Spleen (tissue), 11 donors: ENCODE data around the gene TNFRSF13B. TPM values are rescaled to one million over a fixed set of nuclear protein-coding genes. Genes with fewer than 3 reads are reported as not detected.

Experiments used
- DNase-seq: peaks from one replicate; pipeline ENCODE4 v3.0.0-alpha.2; 2020
- H3K27ac ChIP-seq, 8 donors: fragments of 200-600 bp; sonication (generic) in 7 of 8; 1 replicate in 4 of 8; 2 replicates in 4 of 8; pipeline versions ENCODE4 v1.5.0 to v1.8.0; 2016 to 2021; ENCODE audit warnings: inconsistent platforms in 4 of 8, mild to moderate bottlenecking in 4 of 8, moderate library complexity in 1 of 8
- H3K27me3 ChIP-seq, 7 donors: fragments of 200-600 bp; sonication (generic) in 6 of 7; replicated peaks in 1 of 7; 1 replicate in 4 of 7; 2 replicates in 3 of 7; pipeline versions ENCODE4 v1.5.0 to v1.8.0; 2016 to 2021; ENCODE audit warnings: inconsistent platforms in 3 of 7, mild to moderate bottlenecking in 1 of 7
- H3K36me3 ChIP-seq, 6 donors: fragments of 200-600 bp; sonication (generic) in 5 of 6; 1 replicate in 4 of 6; 2 replicates in 2 of 6; pipeline versions ENCODE4 v1.5.0 to v1.8.0; 2016 to 2021; ENCODE audit warnings: inconsistent platforms in 2 of 6
- H3K4me1 ChIP-seq, 6 donors: fragments of 200-600 bp; sonication (generic) in 5 of 6; 1 replicate in 3 of 6; 2 replicates in 3 of 6; pipeline versions ENCODE4 v1.5.0 to v1.8.0; 2016 to 2021; ENCODE audit warnings: inconsistent platforms in 3 of 6
- H3K4me3 ChIP-seq, 8 donors: fragments of 200-600 bp; sonication (generic) in 7 of 8; 1 replicate in 4 of 8; 2 replicates in 4 of 8; pipeline versions ENCODE4 v1.5.0 to v1.8.0; 2016 to 2021; ENCODE audit warnings: inconsistent platforms in 4 of 8, mild to moderate bottlenecking in 4 of 8, moderate library complexity in 2 of 8
- H3K9me3 ChIP-seq, 8 donors: fragments of 200-600 bp; sonication (generic) in 7 of 8; 1 replicate in 4 of 8; 2 replicates in 4 of 8; pipeline versions ENCODE4 v1.5.0 to v1.8.0; 2016 to 2021; ENCODE audit warnings: inconsistent platforms in 4 of 8
- POLR2A ChIP-seq, 3 donors: fragments of 450-650 bp; IDR thresholded peaks; one replicate each; pipeline ENCODE4 v1.5.1; 2017; ENCODE audit warnings: antibody characterized with exemption in 3 of 3, mild to moderate bottlenecking in 1 of 3
- POLR2AphosphoS5 ChIP-seq, 3 donors: sonication (generic); formaldehyde crosslinking; IDR thresholded peaks; one replicate each; pipeline ENCODE4 v1.5.1; 2017; ENCODE audit warnings: antibody characterized with exemption in 3 of 3
- WGBS, 5 donors: extraction: QIAGEN DNeasy Blood & Tissue Kit in 3 of 5; methylation state at CpG; one replicate each; pipeline versions ENCODE4 v1.1.5 to v1.1.7; 2013 to 2018; 5-methylcytosine and 5-hydroxymethylcytosine counted together
- intact Hi-C: fragments of 100-400 bp; cut with DNase I; formaldehyde crosslinking; loops from one replicate; pipeline ENCODE4 v1.15.0; 2023; ENCODE audit warnings: low total_unique reads
- polyA plus RNA-seq, 3 donors: library from polyadenylated mRNA; stranded (reverse); fragments of 200-250 nt; gene quantifications; one replicate each; pipeline ENCODE4 v1.2.1, GENCODE V29; 2013
- total RNA-seq, 7 donors: library from RNA; depleted of rRNA in 3 of 7; stranded (reverse); fragments of >200 nt in 3 of 7; fragmentation: NEBNext Ultra II Directional in 4 of 7; extraction: Animal tissue kit (Norgen Biotek cat#: 25700) in 4 of 7; gene quantifications; one replicate each; pipeline versions ENCODE4 v1.1.0 to v1.2.1, GENCODE V29; 2016 to 2021
- TF ChIP-seq, protein P1 (sequence below), 11 experiments: fragments of 200-600 bp in 7 of 11; fragments of 450-650 bp in 4 of 11; sonication (generic) in 4 of 11; IDR thresholded peaks in 8 of 11; conservative IDR thresholded peaks in 3 of 11; 1 replicate in 7 of 11; 2 replicates in 4 of 11; pipeline versions ENCODE4 v1.4.0 to v1.8.0; 2016 to 2021; ENCODE audit warnings: antibody characterized with exemption in 11 of 11, inconsistent platforms in 4 of 11, mild to moderate bottlenecking in 1 of 11
- donor health status: healthy with polysubstance abuse.
- donor health status: DM: no; HTN: no; CAD: no; lungs with moderate emphysema.
- donor health status: DM: no; HTN: no; CAD: no.
- donor health status: Bipolar disorder and iron deficiency.
- donor health status: healthy.
- donor health status: DM: no; HTN: no; CAD: no.
- donor health status: DM: yes; HTN: yes; CAD: no.

Gene TNFRSF13B
- total and polyA plus RNA-seq, 10 donors, result 25.1 to 142 (median 49.5) TPM

DNA sequence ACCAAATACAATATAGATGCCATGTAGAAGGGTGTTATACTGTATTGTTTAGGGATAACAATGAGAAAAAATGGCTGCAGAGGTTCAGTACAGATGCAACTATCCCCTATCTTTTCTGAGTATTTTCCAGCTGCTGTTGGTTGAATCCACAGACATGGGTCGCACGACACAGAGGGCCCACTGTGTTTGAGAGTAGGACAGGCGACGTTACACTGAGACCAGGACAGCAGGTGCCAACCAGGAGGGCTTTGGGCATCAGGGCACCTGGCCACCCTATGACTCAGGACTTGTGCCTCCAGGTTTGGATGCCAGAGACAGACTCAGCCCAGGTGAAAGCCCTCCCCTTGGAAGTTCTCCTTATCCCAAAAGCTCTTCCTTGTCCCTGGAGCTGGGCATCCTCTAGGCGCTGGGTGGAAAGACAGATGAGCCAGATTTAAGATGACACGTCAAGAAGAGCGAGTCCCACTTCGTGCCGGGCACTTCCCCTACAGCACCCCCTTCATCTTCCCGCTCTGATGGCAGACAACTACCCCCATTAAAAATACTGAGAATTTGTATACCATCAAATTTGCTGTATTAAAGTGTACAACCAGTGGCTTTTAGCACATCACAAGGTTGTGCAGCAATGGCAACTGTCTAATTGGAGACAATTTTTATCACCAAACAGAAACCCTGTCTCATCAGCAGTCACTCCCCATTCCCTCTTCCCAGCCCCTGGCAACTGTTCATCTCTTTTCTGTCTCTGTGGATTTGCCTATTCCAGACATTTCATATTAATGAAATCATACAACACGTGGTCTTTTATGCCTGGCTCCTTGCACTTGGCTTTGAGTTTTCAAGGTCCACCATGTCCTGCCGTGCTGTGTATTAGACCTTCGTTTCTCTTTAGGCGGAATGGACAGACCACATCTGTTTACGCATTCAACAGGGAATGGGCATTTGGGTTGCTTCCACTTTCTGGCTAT, 30.6 kb downstream of the TNFRSF13B start:
- Histone ChIP-seq H3K9me3 (no peaks in the 10 kb centered on the region), H3K4me3 (no peak overlapping the region), H3K36me3 (peaks cover 0 to 69% (median 0%) of the 10 kb centered on the region in 6 donors), H3K27ac (no peak overlapping the region), H3K4me1 (peaks cover 0 to 25% (median 0%) of the 10 kb centered on the region in 6 donors), H3K27me3 (peaks cover 0 to 14% (median 0%) of the 10 kb centered on the region in 7 donors)
- TF ChIP-seq, protein P1, sequence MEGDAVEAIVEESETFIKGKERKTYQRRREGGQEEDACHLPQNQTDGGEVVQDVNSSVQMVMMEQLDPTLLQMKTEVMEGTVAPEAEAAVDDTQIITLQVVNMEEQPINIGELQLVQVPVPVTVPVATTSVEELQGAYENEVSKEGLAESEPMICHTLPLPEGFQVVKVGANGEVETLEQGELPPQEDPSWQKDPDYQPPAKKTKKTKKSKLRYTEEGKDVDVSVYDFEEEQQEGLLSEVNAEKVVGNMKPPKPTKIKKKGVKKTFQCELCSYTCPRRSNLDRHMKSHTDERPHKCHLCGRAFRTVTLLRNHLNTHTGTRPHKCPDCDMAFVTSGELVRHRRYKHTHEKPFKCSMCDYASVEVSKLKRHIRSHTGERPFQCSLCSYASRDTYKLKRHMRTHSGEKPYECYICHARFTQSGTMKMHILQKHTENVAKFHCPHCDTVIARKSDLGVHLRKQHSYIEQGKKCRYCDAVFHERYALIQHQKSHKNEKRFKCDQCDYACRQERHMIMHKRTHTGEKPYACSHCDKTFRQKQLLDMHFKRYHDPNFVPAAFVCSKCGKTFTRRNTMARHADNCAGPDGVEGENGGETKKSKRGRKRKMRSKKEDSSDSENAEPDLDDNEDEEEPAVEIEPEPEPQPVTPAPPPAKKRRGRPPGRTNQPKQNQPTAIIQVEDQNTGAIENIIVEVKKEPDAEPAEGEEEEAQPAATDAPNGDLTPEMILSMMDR (IDR thresholded peaks at IDR 0.05 in 8 of 11, conservative IDR thresholded peaks at IDR 0.05 in 3 of 11), result no peak
- TF ChIP-seq POLR2AphosphoS5 (IDR thresholded peaks at IDR 0.05), result no peak
- TF ChIP-seq POLR2A (IDR thresholded peaks at IDR 0.05), result no peak
- DNase-seq, result peak; percentile 47
- intact Hi-C loops, result no loop called here
- 87 to 95% (median 91%) methylated on average over 15 of the region's 15 CpGs for WGBS, 5 donors

DNA sequence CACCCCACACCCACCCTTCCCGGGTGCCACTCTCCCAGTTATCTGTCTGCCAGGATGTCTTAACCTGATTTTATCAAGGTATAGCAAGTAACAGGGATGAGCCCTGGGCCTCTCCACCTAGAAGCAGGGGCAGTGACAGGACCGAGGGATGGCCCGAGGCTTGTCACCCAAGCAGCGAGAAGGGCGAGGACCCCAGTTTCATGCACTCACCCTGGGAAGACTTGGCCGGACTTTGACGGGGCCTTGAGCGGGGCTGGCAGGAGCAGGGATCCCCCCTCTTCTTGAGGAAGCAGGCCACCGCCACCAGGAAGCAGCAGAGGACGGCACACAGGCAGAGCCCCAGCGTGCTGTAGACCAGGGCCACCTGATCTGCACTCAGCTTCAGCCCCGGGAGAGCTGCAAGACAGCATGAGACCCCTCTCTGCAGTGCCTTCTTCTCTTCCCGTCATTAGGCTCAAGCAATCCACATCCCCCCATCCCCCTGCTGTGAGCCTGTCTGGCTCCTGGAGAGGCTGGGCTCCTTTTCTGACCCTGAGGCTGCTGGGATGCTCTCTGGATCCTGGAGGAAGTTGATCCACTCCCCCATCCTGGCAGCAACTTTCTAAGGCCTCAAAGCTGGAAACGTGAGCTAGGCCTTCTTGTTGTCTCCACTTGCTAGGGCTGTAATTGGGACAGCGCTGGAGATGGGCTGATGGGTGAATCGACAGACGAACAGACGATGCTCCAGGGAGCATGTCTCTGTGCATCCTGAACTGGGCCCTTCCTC, 31.6 kb downstream of the TNFRSF13B start:
- Histone ChIP-seq H3K4me3 (no peak overlapping the region), H3K4me1 (peaks cover 0 to 16% (median 0%) of the 10 kb centered on the region in 6 donors), H3K27me3 (peaks cover 0 to 14% (median 0%) of the 10 kb centered on the region in 7 donors), H3K27ac (no peak overlapping the region), H3K36me3 (peaks cover 0 to 58% (median 0%) of the 10 kb centered on the region in 6 donors), H3K9me3 (no peaks in the 10 kb centered on the region)
- TF ChIP-seq POLR2AphosphoS5 (IDR thresholded peaks at IDR 0.05) (no peak), POLR2A (IDR thresholded peaks at IDR 0.05) (no peak)
- TF ChIP-seq, protein P1 (IDR thresholded peaks at IDR 0.05 in 8 of 11, conservative IDR thresholded peaks at IDR 0.05 in 3 of 11), result no peak
- DNase-seq, result peak; percentile 71
- 69 to 84% (median 78%) methylated on average over 16 to 18 of the region's 18 CpGs for WGBS, 5 donors
- intact Hi-C loops, result no loop called here

DNA sequence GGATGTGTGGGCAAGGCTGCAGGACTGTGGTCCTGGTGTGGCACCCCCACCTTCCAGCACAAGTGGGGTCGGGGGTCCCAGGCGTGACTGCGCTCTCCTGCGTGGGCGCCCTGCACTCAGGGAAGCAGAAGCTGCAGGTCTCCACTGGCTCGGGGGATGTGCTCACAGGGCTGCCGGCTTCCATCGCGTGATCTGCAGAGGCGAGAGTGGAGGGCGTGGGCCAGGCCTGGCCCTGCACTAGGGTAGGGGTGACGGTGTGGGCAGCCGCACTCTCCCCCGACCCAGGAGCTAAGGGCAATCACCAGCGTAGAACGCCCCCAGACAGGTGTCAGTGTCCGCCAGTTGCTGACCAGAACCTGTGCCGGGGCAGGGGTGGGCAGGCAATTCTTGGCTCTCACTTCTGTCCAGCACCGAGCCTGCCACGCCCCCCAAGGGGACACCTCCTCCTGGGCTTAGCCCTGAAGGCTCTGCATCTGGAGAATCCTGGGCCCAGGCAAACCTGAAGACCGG, 32.3 kb downstream of the TNFRSF13B start:
- Histone ChIP-seq H3K9me3 (no peaks in the 10 kb centered on the region), H3K27me3 (peaks cover 0 to 9% (median 0%) of the 10 kb centered on the region in 7 donors), H3K27ac (no peak overlapping the region), H3K4me1 (peaks cover 0 to 10% (median 0%) of the 10 kb centered on the region in 6 donors), H3K36me3 (peaks cover 0 to 52% (median 0%) of the 10 kb centered on the region in 6 donors), H3K4me3 (no peak overlapping the region)
- no peak for TF ChIP-seq POLR2A (IDR thresholded peaks at IDR 0.05)
- TF ChIP-seq, protein P1 (IDR thresholded peaks at IDR 0.05 in 8 of 11, conservative IDR thresholded peaks at IDR 0.05 in 3 of 11), result no peak
- TF ChIP-seq POLR2AphosphoS5 (IDR thresholded peaks at IDR 0.05), result no peak
- WGBS, 5 donors, result 78 to 86% (median 82%) methylated on average over 19 to 21 of the region's 21 CpGs
- DNase-seq, result peak; percentile 57
- intact Hi-C loops, result no loop called here
